CD14-positive monocyte (primary cell): Measurements from ENCODE around the gene SBK3. TPM values are rescaled to one million over a fixed set of nuclear protein-coding genes. Genes with fewer than 3 reads are reported as not detected.
A peak's percentile ranks its signal among the peaks of the same experiment; 100 is the strongest.

ENCODE experiments used
- DNase-seq, 3 donors: peaks; one replicate each; pipeline ENCODE4 v3.0.0-alpha.2; 2011 to 2022
- H2AFZ ChIP-seq: 2 replicates; pipeline ENCODE4 v1.6.0; 2012; ENCODE audit warnings: mild to moderate bottlenecking, low read depth, low read length, inconsistent platforms; ENCODE audit not compliant: insufficient read depth, poor library complexity, severe bottlenecking
- H3K27ac ChIP-seq, 2 donors: 1 replicate in 1 of 2; 2 replicates in 1 of 2; pipeline ENCODE4 v1.5.1; 2012 to 2013; ENCODE audit warnings: low read length in 2 of 2, control low read depth in 1 of 2, inconsistent platforms in 1 of 2, low read depth in 1 of 2, mild to moderate bottlenecking in 1 of 2
- H3K27me3 ChIP-seq, 2 donors: one replicate each; pipeline versions ENCODE4 v1.6.0 to v1.6.1; 2011 to 2013; ENCODE audit warnings: low read length in 2 of 2; ENCODE audit not compliant: control insufficient read depth in 2 of 2, insufficient read depth in 2 of 2
- H3K36me3 ChIP-seq, 2 donors: replicated peaks in 1 of 2; 1 replicate in 1 of 2; 2 replicates in 1 of 2; pipeline versions ENCODE4 v1.5.1 to v1.6.1; 2012 to 2013; ENCODE audit warnings: low read length in 2 of 2, control low read depth in 1 of 2, inconsistent platforms in 1 of 2, mild to moderate bottlenecking in 1 of 2; ENCODE audit not compliant: insufficient read depth in 2 of 2, control insufficient read depth in 1 of 2
- H3K4me1 ChIP-seq, 2 donors: 1 replicate in 1 of 2; 2 replicates in 1 of 2; pipeline versions ENCODE4 v1.5.1 to v1.6.1; 2012 to 2013; ENCODE audit warnings: low read length in 2 of 2, control low read depth in 1 of 2, inconsistent platforms in 1 of 2, mild to moderate bottlenecking in 1 of 2, moderate library complexity in 1 of 2; ENCODE audit not compliant: insufficient read depth in 2 of 2, control insufficient read depth in 1 of 2
- H3K4me2 ChIP-seq: replicated peaks from 2 replicates; pipeline ENCODE3; 2012; ENCODE audit warnings: low read length, moderate library complexity, mild to moderate bottlenecking; ENCODE audit not compliant: poor library complexity, severe bottlenecking; ENCODE audit errors: extremely low read depth
- H3K4me3 ChIP-seq, 3 experiments: fragments of 200-600 bp in 1 of 3; sonication (generic) in 1 of 3; replicated peaks in 1 of 3; 1 replicate in 2 of 3; 2 replicates in 1 of 3; pipeline ENCODE4 v1.5.1; 2011 to 2013; ENCODE audit warnings: low read length in 3 of 3, mild to moderate bottlenecking in 3 of 3, control low read depth in 2 of 3, low read depth in 2 of 3, inconsistent platforms in 1 of 3, moderate library complexity in 1 of 3
- H3K79me2 ChIP-seq: 2 replicates; pipeline ENCODE4 v1.6.0; 2012; ENCODE audit warnings: mild to moderate bottlenecking, control low read depth, inconsistent platforms, low read length, moderate library complexity; ENCODE audit not compliant: insufficient read depth
- H3K9ac ChIP-seq: 2 replicates; pipeline ENCODE4 v1.6.0; 2017; ENCODE audit warnings: low read length, mild to moderate bottlenecking; ENCODE audit not compliant: insufficient read depth, poor library complexity, severe bottlenecking
- H3K9me3 ChIP-seq, 2 donors: replicated peaks in 1 of 2; 1 replicate in 1 of 2; 2 replicates in 1 of 2; pipeline versions ENCODE4 v1.5.1 to v1.6.1; 2012 to 2013; ENCODE audit warnings: low read length in 2 of 2, control low read depth in 1 of 2; ENCODE audit not compliant: control insufficient read depth in 1 of 2, insufficient read depth in 1 of 2
- H4K20me1 ChIP-seq: 2 replicates; pipeline ENCODE4 v1.6.0; 2012; ENCODE audit warnings: mild to moderate bottlenecking, low read length, control low read depth, moderate library complexity; ENCODE audit not compliant: insufficient read depth
- H3K27ac Mint-ChIP-seq, 7 donors: one replicate each; pipeline ENCODE4 v1.8.0; 2020; ENCODE audit warnings: mild to moderate bottlenecking in 7 of 7, mixed read lengths in 7 of 7, moderate library complexity in 6 of 7, inconsistent platforms in 2 of 7
- H3K27me3 Mint-ChIP-seq, 3 donors: one replicate each; pipeline ENCODE4 v1.8.0; 2021 to 2022; ENCODE audit warnings: low read depth in 3 of 3, mild to moderate bottlenecking in 3 of 3, mixed read lengths in 3 of 3, moderate library complexity in 3 of 3, inconsistent platforms in 1 of 3
- H3K36me3 Mint-ChIP-seq, 2 donors: one replicate each; pipeline ENCODE4 v1.8.0; 2020; ENCODE audit warnings: mixed read lengths in 2 of 2, inconsistent platforms in 1 of 2, mild to moderate bottlenecking in 1 of 2
- H3K4me1 Mint-ChIP-seq: one replicate; pipeline ENCODE4 v1.8.0; 2020; ENCODE audit warnings: mild to moderate bottlenecking, mixed read lengths
- H3K4me3 Mint-ChIP-seq, 2 donors: one replicate each; pipeline ENCODE4 v1.8.0; 2020; ENCODE audit warnings: mild to moderate bottlenecking in 2 of 2, mixed read lengths in 2 of 2, moderate library complexity in 1 of 2
- H3K9me3 Mint-ChIP-seq, 7 donors: one replicate each; pipeline ENCODE4 v1.8.0; 2020 to 2022; ENCODE audit warnings: mixed read lengths in 7 of 7, mild to moderate bottlenecking in 6 of 7, moderate library complexity in 6 of 7, inconsistent platforms in 2 of 7
- CTCF ChIP-seq: fragments of 200-600 bp; IDR thresholded peaks from one replicate; pipeline ENCODE4 v1.8.0; 2022; ENCODE audit warnings: antibody characterized with exemption, mild to moderate bottlenecking
- WGBS: methylation state at CpG from one replicate; pipeline ENCODE4 v1.1.5; 2013; ENCODE audit warnings: missing lambda C conversion rate; ENCODE audit not compliant: insufficient coverage; 5-methylcytosine and 5-hydroxymethylcytosine counted together
- intact Hi-C, 2 donors: fragments of 100-400 bp; cut with micrococcal nuclease; formaldehyde crosslinking; loops; one replicate each; pipeline versions ENCODE4 v1.15.0 to v1.15.1; 2023
- polyA plus RNA-seq, 3 donors: library from polyadenylated mRNA; depleted of rRNA in 1 of 3; unstranded in 2 of 3; stranded (reverse) in 1 of 3; fragments of 300-500 nt in 2 of 3; fragments of >200 nt in 1 of 3; fragmentation: Illumina TruSeq in 2 of 3; gene quantifications; 1 replicate in 2 of 3; 2 replicates in 1 of 3; pipeline ENCODE4 v1.2.3, GENCODE V29; 2012 to 2021

Gene SBK3
- polyA plus RNA-seq, 3 donors: not detected

DNA sequence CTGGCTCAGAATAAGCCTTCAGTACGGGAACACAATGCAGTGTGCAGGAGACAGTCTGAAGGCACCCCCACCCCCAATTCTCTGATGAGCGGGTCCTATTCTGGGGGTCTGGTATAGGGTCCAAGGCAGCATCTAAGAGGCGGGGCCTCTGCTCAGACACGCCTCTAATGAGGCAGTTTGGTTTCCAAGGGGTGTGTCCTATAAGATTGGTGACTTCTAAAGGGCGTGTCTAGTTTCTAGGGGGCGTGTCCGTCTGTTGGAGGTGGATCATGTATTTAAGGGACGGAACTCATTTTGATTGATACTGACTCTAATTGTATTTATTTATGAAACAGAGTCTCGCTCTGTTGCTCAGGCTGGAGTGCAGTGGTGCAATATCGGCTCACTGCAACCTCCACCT lies 45.3 kb upstream of the SBK3 start:
- no peak overlapping the region for H3K27ac Mint-ChIP-seq
- 90% methylated on average over 2 of the region's 10 CpGs for WGBS
- Histone ChIP-seq H3K4me2 (no peak overlapping the region), H3K27ac (no peak overlapping the region), H3K4me1 (peaks cover 10 to 20% of the 10 kb centered on the region in 2 donors), H3K79me2 (no peaks in the 10 kb centered on the region), H2AFZ (no peak overlapping the region), H3K27me3 (peaks cover 7 to 16% of the 10 kb centered on the region in 2 donors), H3K9me3 (peaks cover 0 to 4% of the 10 kb centered on the region in 2 donors), H3K9ac (no peak overlapping the region), H3K4me3 (no peak overlapping the region), H3K36me3 (peaks cover 14 to 20% of the 10 kb centered on the region in 2 donors), H4K20me1 (no peaks in the 10 kb centered on the region)
- H3K36me3 Mint-ChIP-seq: peaks cover 15 to 24% of the 10 kb centered on the region in 2 donors
- no peak overlapping the region for H3K4me3 Mint-ChIP-seq
- no peak for TF ChIP-seq CTCF
- no peak for DNase-seq
- H3K4me1 Mint-ChIP-seq: peaks cover 16% of the 10 kb centered on the region
- H3K9me3 Mint-ChIP-seq: peaks cover 3 to 14% (median 5%) of the 10 kb centered on the region in 7 donors
- intact Hi-C loops: no loop called here
- H3K27me3 Mint-ChIP-seq: peaks cover 13 to 21% (median 19%) of the 10 kb centered on the region in 3 donors

- Histone ChIP-seq H3K9ac (no peak overlapping the region), H3K27me3 (peaks cover 9 to 21% of the 10 kb centered on the region in 2 donors), H2AFZ (no peak overlapping the region), H3K27ac (no peak overlapping the region), H4K20me1 (no peaks in the 10 kb centered on the region), H3K79me2 (no peaks in the 10 kb centered on the region), H3K36me3 (peaks cover 9 to 15% of the 10 kb centered on the region in 2 donors), H3K4me3 (no peak overlapping the region), H3K4me1 (peaks cover 10 to 21% of the 10 kb centered on the region in 2 donors), H3K4me2 (no peak overlapping the region), H3K9me3 (no peaks in the 10 kb centered on the region)
- no peak for DNase-seq
- H3K4me3 Mint-ChIP-seq: no peak overlapping the region
- H3K9me3 Mint-ChIP-seq: peaks cover 0 to 10% (median 5%) of the 10 kb centered on the region in 7 donors
- H3K36me3 Mint-ChIP-seq: peaks cover 13 to 19% of the 10 kb centered on the region in 2 donors
- intact Hi-C loops: no loop called here
- peaks cover 18 to 26% (median 24%) of the 10 kb centered on the region in 3 donors for H3K27me3 Mint-ChIP-seq
- H3K4me1 Mint-ChIP-seq: peaks cover 20% of the 10 kb centered on the region
- H3K27ac Mint-ChIP-seq: peak overlapping the region in 1 of 7 donors; percentile 15
- 77% methylated on average over 4 of the region's 7 CpGs for WGBS
- no peak for TF ChIP-seq CTCF
Observed at GRCh38 chr19:55590109-55590508, 44.8 kb upstream of the SBK3 start.
